DOHH2 (cell line): ENCODE data around the gene LTA.
A peak's percentile ranks its signal among the peaks of the same experiment; 100 is the strongest.

ENCODE experiments used
- H3F3A ChIP-seq: fragments of 200-600 bp; sonication (generic), shearing (Covaris generic); 2 replicates; pipeline ENCODE4 v1.6.0; 2016; ENCODE audit warnings: antibody characterized with exemption, mild to moderate bottlenecking; ENCODE audit not compliant: control insufficient read depth, insufficient read depth
- H3K27ac ChIP-seq: fragments of 200-600 bp; sonication (generic); 2 replicates; pipeline ENCODE4 v1.5.1; 2014; ENCODE audit warnings: low read depth, mild to moderate bottlenecking, low read length, moderate library complexity
- H3K27me3 ChIP-seq: fragments of 200-600 bp; sonication (generic); 2 replicates; pipeline ENCODE4 v1.6.1; 2014; ENCODE audit warnings: mild to moderate bottlenecking, low read length, mixed read lengths; ENCODE audit not compliant: control insufficient read depth
- H3K36me3 ChIP-seq: fragments of 200-600 bp; sonication (generic); 2 replicates; pipeline ENCODE4 v1.6.1; 2014; ENCODE audit warnings: mild to moderate bottlenecking, low read length, moderate library complexity, mixed read lengths; ENCODE audit not compliant: control insufficient read depth
- H3K4me1 ChIP-seq: fragments of 200-600 bp; sonication (generic); 2 replicates; pipeline ENCODE4 v1.6.1; 2014; ENCODE audit warnings: mild to moderate bottlenecking, low read length, mixed read lengths; ENCODE audit not compliant: control insufficient read depth
- H3K4me2 ChIP-seq: fragments of 200-600 bp; sonication (generic); 2 replicates; pipeline ENCODE4 v1.6.0; 2014; ENCODE audit warnings: mild to moderate bottlenecking, low read length, moderate library complexity
- H3K4me3 ChIP-seq: fragments of 200-600 bp; sonication (generic); 2 replicates; pipeline ENCODE4 v1.5.1; 2014; ENCODE audit warnings: mild to moderate bottlenecking, low read length, mixed read lengths
- H3K79me2 ChIP-seq: fragments of 200-600 bp; sonication (generic); 2 replicates; pipeline ENCODE4 v1.6.1; 2014; ENCODE audit warnings: mild to moderate bottlenecking, low read length, mixed read lengths; ENCODE audit not compliant: control insufficient read depth
- H3K9me2 ChIP-seq: fragments of 200-600 bp; sonication (generic); replicated peaks from 2 replicates; pipeline ENCODE4 v1.6.1; 2014; ENCODE audit warnings: mild to moderate bottlenecking, low read length, mixed read lengths; ENCODE audit not compliant: control insufficient read depth
- H3K9me3 ChIP-seq: fragments of 200-600 bp; sonication (generic); 2 replicates; pipeline ENCODE4 v1.6.1; 2014; ENCODE audit warnings: antibody characterized with exemption, low read length, mixed read lengths; ENCODE audit not compliant: control insufficient read depth, insufficient read depth
- H4K20me1 ChIP-seq: fragments of 200-600 bp; sonication (generic); 2 replicates; pipeline ENCODE4 v1.6.0; 2014; ENCODE audit warnings: low read depth, mild to moderate bottlenecking, antibody characterized with exemption, low read length, moderate library complexity; ENCODE audit not compliant: control insufficient read depth, insufficient read depth
- EZH2phosphoT487 ChIP-seq: fragments of 200-600 bp; sonication (generic); IDR thresholded peaks from 2 replicates; pipeline ENCODE4 v1.6.1; 2017; ENCODE audit warnings: borderline replicate concordance, mild to moderate bottlenecking, antibody characterized with exemption, low read length, moderate library complexity, mixed read lengths
- TF ChIP-seq, protein P1 (sequence below): fragments of 200-600 bp; sonication (generic); IDR thresholded peaks from one replicate; pipeline ENCODE4 v1.5.1; 2014; ENCODE audit warnings: antibody characterized with exemption, mild to moderate bottlenecking, low read depth, low read length; ENCODE audit not compliant: poor library complexity, severe bottlenecking

Gene LTA

DNA sequence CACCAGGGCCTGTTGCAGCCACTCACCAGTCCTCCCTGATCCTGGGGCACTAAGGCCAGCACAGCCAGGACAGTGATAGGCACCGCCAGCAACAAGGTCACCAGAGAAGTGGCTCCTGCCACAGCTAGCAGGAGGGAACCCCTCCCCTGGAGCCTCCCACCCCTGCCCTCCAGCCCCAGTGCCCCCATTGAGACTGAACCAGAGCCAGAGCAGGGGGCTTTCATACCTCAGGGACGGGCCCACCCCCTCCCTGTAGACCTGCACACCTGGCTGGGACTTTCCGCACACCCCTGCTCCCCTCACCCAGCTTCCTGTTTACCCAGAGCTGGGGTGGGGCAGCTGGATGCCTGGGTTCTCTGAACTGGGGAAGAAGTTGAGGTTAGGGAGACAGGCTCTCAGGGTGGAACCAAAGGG is 10.1 kb downstream of the LTA start, which contains the start of gene LTB:
LTB (minus strand) TSS at position 195 of the 414 bp plus-strand sequence; CDS start at position 188, 7 bp downstream.
- Histone ChIP-seq H3K27me3 (peaks cover 43% of the 10 kb centered on the region), H3K36me3 (no peaks in the 10 kb centered on the region), H3K9me3 (no peaks in the 10 kb centered on the region), H3K27ac (no peak within 1 kb of the TSS), H3K9me2 (no peaks in the 10 kb centered on the region), H4K20me1 (no peaks in the 10 kb centered on the region), H3K4me3 (peak within 1 kb of the TSS; percentile 84), H3F3A (peaks cover 10% of the 10 kb centered on the region), H3K4me2 (peak within 1 kb of the TSS; percentile 92), H3K79me2 (no peaks in the 10 kb centered on the region), H3K4me1 (peaks cover 62% of the 10 kb centered on the region)
- TF ChIP-seq EZH2phosphoT487, result no peak
- TF ChIP-seq, protein P1, sequence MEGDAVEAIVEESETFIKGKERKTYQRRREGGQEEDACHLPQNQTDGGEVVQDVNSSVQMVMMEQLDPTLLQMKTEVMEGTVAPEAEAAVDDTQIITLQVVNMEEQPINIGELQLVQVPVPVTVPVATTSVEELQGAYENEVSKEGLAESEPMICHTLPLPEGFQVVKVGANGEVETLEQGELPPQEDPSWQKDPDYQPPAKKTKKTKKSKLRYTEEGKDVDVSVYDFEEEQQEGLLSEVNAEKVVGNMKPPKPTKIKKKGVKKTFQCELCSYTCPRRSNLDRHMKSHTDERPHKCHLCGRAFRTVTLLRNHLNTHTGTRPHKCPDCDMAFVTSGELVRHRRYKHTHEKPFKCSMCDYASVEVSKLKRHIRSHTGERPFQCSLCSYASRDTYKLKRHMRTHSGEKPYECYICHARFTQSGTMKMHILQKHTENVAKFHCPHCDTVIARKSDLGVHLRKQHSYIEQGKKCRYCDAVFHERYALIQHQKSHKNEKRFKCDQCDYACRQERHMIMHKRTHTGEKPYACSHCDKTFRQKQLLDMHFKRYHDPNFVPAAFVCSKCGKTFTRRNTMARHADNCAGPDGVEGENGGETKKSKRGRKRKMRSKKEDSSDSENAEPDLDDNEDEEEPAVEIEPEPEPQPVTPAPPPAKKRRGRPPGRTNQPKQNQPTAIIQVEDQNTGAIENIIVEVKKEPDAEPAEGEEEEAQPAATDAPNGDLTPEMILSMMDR, result no peak

DNA sequence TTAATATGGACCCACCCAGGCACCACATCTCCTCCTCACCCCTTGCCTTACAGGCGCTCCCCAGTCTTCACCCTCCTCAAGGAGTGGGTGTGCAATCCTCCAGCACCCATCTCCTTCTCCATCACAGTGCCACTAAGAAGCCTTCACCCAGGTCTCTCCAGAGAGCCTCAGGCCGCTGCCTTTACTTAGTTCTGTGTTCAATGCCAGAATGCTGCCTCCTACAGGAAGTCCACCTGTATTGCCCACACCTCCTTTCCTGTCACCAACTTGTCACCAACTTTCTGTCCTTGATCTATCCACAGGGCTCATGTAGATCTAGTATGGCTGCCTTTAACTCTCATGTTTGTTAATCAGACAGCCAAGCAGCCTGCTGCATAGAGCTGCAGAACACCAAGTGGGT is 13.4 kb downstream of the LTA start:
- Histone ChIP-seq H3K9me2 (no peaks in the 10 kb centered on the region), H4K20me1 (no peaks in the 10 kb centered on the region), H3K36me3 (no peaks in the 10 kb centered on the region), H3K79me2 (no peaks in the 10 kb centered on the region), H3K4me3 (0 out of 2 replicates have a peak overlapping the region, but pooled peaks have one; percentile 8), H3K4me1 (peaks cover 56% of the 10 kb centered on the region), H3F3A (peaks cover 13% of the 10 kb centered on the region), H3K27me3 (peaks cover 20% of the 10 kb centered on the region), H3K9me3 (no peaks in the 10 kb centered on the region), H3K4me2 (peak overlapping the region; percentile 52), H3K27ac (peak overlapping the region; percentile 19)
- TF ChIP-seq, protein P1, result peak; percentile 85
- TF ChIP-seq EZH2phosphoT487, result no peak

DNA sequence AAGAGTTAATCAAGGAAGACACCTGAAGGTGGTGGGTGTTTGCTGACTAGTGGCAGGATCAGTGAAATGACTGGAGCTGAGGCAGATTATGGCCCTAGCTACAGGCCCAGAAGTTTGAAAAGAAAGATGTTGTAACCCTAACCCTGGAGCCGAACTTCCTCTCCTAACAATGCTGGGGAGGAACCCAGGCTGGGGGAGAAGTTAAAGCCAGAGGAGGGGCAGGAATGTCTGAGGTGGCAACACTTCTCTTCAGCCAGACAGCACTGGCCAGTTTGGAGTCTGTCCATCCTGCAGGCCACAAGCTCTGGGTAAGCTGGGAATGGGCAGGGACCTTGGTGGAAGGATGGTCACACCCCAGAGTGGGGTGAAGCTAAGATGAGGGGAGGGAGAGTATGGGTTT is 13.9 kb downstream of the LTA start, which contains the start of gene LST1:
LST1 (plus strand) TSS at position 270 of the 400 bp plus-strand sequence. CDS start 1,023 bp downstream, outside the sequence.
- Histone ChIP-seq H3K9me2 (no peaks in the 10 kb centered on the region), H3K27me3 (peaks cover 17% of the 10 kb centered on the region), H3K27ac (peak within 1 kb of the TSS; percentile 19), H3K79me2 (no peaks in the 10 kb centered on the region), H3K4me3 (peak within 1 kb of the TSS; percentile 8), H4K20me1 (no peaks in the 10 kb centered on the region), H3K9me3 (no peaks in the 10 kb centered on the region), H3F3A (peaks cover 13% of the 10 kb centered on the region), H3K4me1 (peaks cover 52% of the 10 kb centered on the region), H3K4me2 (peak within 1 kb of the TSS; percentile 52), H3K36me3 (no peaks in the 10 kb centered on the region)
- TF ChIP-seq, protein P1, result no peak
- TF ChIP-seq EZH2phosphoT487, result no peak
